GOT3 (cell line): Measurements from ENCODE around the gene RHPN2.
"Not testable (repeated sequence)": the region's sequence is repeated elsewhere in the genome, so short reads cannot be mapped to it uniquely, and the experiment has no call there.

Experiments
- DNase-seq: peaks from one replicate; lab custom pipeline; 2025; ENCODE audit warnings: mixed read lengths; lab: John Stamatoyannopoulos, UW

Gene RHPN2

DNA sequence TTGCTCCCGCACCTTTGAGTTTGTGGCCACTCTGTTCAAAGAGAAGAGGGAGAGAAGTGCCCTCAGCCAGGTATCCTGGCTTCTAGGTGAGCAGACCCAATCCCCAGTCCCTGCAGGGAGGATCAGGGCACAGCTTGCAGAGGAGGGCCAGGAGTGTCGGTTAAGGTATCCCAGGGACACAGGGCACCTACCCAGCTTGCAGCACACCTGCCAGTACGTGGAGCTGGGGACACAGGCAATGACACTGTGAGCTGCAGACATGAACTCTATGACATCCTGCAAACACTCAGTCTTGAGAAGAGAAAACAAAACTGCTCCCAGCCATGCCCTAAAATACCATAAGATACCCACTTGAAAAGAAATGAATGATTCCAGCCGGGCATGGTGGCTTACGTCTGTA lies 38.1 kb downstream of the RHPN2 start:
- not testable (repeated sequence) for DNase-seq

- DNase-seq: not testable (repeated sequence)
These were observed 39.0 kb downstream of the RHPN2 start for GRCh38 chr19:33025468-33026238.

- no peak for DNase-seq
These were observed 40.3 kb downstream of the RHPN2 start for GRCh38 chr19:33024398-33024797.

DNA sequence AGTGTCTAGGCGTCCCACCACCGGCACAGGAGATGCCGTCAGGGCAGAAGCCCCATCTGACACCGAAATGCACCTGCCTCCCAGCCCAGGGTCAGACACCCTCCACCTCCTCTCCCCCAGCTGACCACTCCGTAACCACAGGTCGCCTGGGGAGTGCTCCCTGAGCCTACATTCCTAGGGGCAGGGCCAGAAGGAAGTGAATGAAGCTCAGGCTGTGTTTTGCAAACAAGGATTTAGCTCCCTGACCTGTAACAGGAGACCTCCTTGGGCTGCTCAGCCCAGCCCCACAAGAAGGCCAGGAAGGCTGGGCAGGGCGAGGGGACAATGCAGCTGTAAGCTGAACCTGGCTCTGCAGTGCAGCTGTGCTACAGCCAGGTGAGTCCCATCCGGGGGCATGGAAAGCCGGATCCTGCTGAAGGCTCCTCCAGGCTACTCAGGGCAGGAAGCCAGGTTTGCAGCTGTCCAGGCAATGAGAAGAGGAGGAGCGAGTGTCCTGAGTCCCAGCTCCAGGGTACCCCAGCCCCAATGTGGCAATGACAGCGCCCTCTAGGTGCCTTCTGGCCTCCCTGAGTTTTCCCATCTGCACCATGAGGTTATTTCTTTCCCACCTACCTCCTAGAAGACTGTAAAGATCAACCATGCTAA lies 42.1 kb downstream of the RHPN2 start:
- no peak for DNase-seq

- not testable (repeated sequence) for DNase-seq
These were observed 53.8 kb downstream of the RHPN2 start for GRCh38 chr19:33010891-33011290.

DNA sequence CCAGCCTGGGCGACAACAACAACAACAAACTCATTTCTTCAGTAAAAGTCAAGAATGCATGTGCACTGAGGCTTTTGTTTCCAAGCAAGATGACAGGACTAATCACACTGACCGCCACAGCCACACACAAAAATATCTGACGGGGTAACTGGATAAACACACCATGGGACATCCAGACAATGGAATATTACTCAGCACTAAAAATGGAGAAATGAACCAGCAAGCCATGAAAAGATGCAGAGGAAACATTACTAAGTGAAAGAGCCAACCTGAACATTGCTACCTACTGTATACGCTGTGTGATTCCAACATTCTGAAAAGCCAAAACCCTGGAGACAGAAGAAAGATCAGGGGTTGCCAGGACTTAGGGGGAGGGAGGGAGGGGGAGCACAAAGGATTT lies 56.0 kb downstream of the RHPN2 start:
- no peak for DNase-seq

DNA sequence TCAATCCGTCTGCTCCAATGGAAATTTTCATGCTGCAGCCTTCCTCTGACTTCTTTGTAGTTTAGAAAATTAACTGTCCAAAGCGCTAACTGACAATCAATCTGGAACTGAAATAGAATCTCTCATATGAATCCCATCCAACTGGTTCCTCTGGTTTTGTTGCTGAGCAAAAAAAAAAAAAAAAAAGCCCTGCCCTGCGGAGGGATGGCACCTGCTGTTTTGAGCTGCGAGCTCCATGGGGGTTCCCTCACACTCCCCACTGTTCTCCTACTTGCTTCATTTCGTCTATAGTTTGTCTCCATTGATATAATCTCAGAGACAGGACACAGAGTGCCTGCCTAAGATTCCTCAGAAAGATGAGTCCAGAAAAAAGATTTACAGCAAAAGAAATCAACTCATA lies 59.2 kb downstream of the RHPN2 start:
- no peak for DNase-seq

DNA sequence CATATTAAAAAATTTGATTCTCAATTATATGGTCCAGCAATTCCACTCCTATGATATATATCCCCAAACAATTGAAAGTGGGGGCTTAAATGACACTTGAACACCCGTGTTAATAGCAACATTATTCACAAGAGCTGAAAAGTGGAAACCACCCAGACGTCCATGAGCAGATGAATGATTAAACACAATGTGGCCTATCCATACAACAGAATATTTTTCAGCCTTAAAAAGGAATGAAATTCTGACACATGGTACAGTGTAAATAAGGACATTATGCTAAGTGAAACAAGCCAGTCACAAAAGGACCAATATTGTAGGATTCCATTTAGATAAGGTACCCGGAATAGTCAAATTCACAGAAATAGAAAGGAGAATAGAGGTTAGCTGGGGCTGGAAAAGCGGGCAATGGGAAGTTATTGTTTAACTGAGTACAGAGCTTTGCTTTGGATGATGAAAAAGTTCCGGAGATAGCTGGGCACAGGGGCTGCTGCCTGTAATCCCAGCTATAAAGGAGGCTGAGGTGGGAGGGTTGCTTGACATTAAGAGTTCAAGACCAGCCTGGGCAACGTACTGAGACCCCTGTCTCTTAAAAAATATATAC lies 61.2 kb downstream of the RHPN2 start:
- not testable (repeated sequence) for DNase-seq

GRCh38 chr19:33002126-33002865 lies 62.4 kb downstream of the RHPN2 start:
- DNase-seq: not testable (repeated sequence)

DNA sequence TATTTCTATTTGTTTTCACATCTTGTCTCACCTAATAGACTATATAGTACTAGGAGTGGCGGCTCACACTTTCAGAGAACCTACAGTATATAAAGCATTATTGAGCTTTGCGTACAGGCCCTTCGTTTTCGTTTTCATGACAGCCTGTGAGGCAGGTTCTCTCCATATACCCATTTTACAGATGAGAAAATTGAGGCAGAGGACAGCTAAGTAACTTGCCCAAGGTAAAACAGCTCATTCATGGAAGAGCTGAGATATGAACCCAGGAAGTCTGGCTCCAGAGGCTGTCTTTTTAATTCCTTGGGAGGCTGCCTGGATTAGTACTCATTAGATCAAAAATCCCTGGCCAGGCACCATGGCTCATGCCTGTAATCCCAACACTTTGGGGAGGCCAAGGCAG lies 63.8 kb downstream of the RHPN2 start:
- DNase-seq: no peak

- DNase-seq: no peak
These were observed 64.2 kb downstream of the RHPN2 start for GRCh38 chr19:33000510-33000909.

- DNase-seq: no peak
These were observed 66.0 kb downstream of the RHPN2 start for GRCh38 chr19:32998722-32999121.

DNA sequence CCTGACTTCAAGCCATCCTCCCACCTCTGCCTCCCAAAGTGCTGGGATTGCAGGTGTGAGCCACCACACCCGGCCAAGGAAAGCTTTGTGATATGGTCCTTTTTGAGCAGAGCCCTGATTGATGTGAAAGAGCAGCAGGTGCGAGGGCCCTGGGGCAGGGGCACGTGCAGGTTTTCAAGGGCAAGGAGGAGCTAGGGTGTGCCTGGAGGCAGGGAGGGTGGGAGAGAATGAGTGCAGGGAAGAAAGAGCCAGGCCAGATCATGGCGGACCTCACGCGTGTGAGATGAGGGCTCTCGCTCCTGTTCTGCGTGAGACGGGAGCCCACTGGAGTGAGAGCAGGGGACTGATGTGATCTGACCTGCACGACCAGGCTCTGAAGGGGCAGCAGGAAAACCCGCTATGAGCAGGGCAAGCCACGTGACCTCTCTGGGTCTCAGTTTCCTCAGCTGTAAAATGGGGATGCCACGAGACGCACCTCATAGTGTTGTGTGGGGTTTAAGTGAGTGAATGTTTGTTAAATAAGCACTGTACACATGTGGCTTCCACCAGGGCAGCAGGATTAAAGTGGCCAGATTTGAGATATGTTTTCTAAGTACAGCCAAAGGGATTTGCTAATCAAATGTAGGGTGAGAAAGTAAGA lies 66.9 kb downstream of the RHPN2 start:
- no peak for DNase-seq

- DNase-seq: not testable (repeated sequence)
These were observed 67.6 kb downstream of the RHPN2 start for GRCh38 chr19:32997061-32997464.

DNA sequence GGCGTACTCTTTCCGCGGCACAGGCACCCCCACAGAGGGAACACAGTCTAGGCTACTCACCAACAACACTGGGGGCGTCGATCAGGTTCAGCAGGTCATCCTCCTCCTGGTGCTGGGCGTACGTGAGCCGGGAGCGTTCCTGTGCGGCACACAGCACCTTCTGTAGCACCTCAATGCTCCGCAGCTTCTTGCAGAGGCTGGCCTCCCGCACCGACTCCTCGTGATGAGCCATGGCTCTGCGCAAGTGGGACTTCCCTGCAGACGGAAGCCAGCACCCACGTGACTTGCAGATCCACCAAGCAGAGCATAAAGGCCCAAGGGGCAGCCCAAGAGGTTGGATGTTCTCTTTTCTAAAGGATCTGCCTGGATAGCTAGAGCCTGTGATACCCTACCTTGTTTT lies 68.7 kb downstream of the RHPN2 start:
- not testable (repeated sequence) for DNase-seq

- DNase-seq: no peak
These were observed 76.0 kb downstream of the RHPN2 start for GRCh38 chr19:32988724-32989123.

- DNase-seq: not testable (repeated sequence)
These were observed 76.4 kb downstream of the RHPN2 start for GRCh38 chr19:32988254-32988653.

GRCh38 chr19:32982488-32982887 lies 82.2 kb downstream of the RHPN2 start:
- not testable (repeated sequence) for DNase-seq

DNA sequence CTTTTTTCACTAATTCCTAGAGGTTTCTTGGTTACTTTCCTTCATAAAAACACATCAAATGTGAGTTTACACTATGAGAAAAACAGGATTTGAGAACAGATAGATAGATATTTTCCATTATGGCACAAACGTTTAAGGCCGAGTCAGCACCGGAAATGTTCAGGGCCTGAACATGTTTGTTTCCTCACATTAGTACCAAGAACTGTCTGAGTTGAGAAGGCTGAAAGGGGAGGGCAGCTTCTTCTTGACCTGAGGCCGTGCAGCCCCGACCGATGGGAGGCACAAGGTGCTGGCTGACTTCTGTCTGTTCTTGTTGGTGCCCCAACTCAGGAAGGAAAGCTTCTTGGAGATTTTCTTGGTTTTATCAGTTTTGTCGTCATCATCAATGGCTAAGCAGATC lies 84.9 kb downstream of the RHPN2 start:
- DNase-seq: not testable (repeated sequence)

GRCh38 chr19:32977813-32978212 lies 86.9 kb downstream of the RHPN2 start:
- DNase-seq: not testable (repeated sequence)

DNA sequence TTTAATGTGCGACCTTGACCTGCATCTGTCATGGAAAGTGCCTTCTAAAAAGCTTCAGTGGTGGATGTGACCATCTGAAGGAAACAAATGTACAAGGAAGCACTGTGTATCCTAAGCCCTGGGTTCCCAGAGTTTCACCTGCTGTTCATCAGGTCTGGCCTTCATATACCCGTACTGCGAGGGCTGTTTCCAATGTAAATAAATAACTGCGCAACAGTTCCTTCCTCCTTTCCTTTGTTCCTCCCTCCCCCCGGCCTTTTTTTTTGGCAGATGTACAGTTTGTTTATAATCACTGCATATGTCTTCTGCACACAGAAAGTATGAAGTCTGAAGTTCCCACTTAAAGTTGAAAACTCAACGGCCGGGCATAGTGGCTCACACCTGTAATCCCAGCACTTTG lies 87.4 kb downstream of the RHPN2 start:
- no peak for DNase-seq
